KOPT-K1 (cell line): Measurements from ENCODE around the gene SETD3.

Experiments used
- H3K27ac ChIP-seq: fragments of 200-600 bp; sonication (generic); 2 replicates; pipeline ENCODE4 v1.5.1; 2016; ENCODE audit warnings: antibody characterized with exemption, mild to moderate bottlenecking, low read depth, low read length; ENCODE audit not compliant: poor library complexity, severe bottlenecking
- H3K36me3 ChIP-seq: fragments of 200-600 bp; sonication (generic); 2 replicates; pipeline ENCODE4 v1.5.1; 2017; ENCODE audit warnings: antibody characterized with exemption, mild to moderate bottlenecking, low read length, moderate library complexity; ENCODE audit not compliant: insufficient read depth
- H3K9me3 ChIP-seq: fragments of 200-600 bp; sonication (generic); 2 replicates; pipeline ENCODE4 v1.5.1; 2017; ENCODE audit warnings: antibody characterized with exemption, low read length, mild to moderate bottlenecking; ENCODE audit not compliant: insufficient read depth, poor library complexity, severe bottlenecking

Gene SETD3

GRCh38 chr14:99479160-99479905, 1.3 kb downstream of the SETD3 start:
- Histone ChIP-seq H3K9me3 (no peaks in the 10 kb centered on the region), H3K27ac (peak overlapping the region; percentile 68), H3K36me3 (no peaks in the 10 kb centered on the region)

DNA sequence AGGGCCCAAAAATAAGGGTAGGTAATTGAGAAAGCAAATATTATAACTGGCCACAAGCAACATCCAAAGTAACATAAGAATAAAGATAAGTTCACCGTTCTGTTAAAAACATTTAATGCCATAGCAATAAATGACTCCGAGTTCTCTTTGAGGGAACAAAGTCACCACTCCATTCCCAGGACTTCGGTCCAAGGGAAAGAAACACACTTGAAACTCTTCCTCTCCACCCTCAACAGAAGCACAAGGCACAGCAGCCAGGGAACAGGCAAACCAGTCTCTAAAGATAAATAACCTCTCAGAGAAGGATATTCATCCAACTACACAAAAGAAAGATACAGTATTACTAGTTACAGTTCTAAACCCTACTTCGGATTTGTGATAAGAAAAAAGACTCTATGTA, 2.5 kb downstream of the SETD3 start:
- Histone ChIP-seq H3K36me3 (no peaks in the 10 kb centered on the region), H3K27ac (no peak overlapping the region), H3K9me3 (no peaks in the 10 kb centered on the region)

DNA sequence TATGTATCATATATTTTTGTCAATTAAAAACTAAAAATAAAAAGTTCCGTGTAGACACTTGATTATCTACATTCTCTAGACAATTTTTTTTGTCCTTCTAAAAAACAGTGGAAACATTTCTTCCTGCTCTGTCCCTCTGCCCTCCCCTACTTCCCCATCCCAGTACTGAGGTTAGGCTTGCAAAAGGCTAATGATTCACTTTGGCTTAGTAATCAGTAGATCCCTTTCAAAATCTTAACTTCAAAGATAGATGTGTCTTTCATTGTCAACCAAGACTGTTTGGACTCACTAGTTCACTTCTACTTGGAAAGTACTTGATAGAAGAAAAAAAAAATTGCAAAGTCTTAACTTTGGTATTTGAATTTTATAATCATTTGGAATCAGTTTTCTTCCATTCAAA, 3.8 kb downstream of the SETD3 start:
- Histone ChIP-seq H3K36me3 (no peaks in the 10 kb centered on the region), H3K27ac (no peak overlapping the region), H3K9me3 (no peaks in the 10 kb centered on the region)

DNA sequence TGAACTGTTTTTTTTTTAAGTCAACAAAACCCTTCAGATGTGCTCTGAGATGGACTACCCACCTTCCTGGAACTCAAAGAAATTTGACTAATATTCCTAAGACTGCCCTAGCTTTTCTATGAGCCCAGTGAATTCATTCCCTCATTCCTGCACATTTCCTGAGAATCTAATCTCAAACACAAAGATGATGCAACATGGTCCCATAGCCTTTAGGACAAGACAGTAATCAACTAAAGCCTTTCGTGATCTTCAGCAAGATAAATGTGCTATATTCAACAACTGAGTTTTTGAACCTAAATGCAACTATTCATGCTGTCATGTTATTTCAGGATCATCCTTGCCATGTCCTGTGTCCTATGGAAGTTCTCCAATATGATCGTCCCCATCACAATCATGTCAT, 5.0 kb downstream of the SETD3 start:
- Histone ChIP-seq H3K27ac (no peak overlapping the region), H3K9me3 (no peaks in the 10 kb centered on the region), H3K36me3 (no peaks in the 10 kb centered on the region)

- Histone ChIP-seq H3K36me3 (no peaks in the 10 kb centered on the region), H3K27ac (no peak overlapping the region), H3K9me3 (no peaks in the 10 kb centered on the region)
These were observed 5.5 kb downstream of the SETD3 start for GRCh38 chr14:99475179-99475578.

- Histone ChIP-seq H3K36me3 (no peaks in the 10 kb centered on the region), H3K9me3 (no peaks in the 10 kb centered on the region), H3K27ac (no peak overlapping the region)
These were observed 7.2 kb downstream of the SETD3 start for GRCh38 chr14:99473458-99473857.

DNA sequence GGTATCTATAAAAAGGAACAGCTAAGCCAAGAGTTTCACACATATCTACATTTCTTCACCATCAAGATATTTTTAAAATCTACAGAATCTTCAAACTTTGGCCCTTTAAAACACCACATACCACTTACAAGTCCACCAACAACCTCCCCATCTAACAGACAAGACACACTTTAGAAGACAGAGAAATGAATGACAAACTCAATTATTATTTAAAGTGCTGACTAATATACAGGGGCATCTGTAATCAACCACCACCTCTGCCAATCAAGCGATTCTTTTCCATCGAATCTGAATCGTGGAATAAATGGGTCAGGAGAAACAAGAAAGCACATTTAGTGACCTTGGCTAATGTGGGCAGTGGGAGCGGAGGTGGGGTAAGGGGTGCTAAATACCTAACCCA, 7.7 kb downstream of the SETD3 start:
- no peak overlapping the region for H3K27ac ChIP-seq
- H3K36me3 ChIP-seq: no peaks in the 10 kb centered on the region
- H3K9me3 ChIP-seq: no peaks in the 10 kb centered on the region

DNA sequence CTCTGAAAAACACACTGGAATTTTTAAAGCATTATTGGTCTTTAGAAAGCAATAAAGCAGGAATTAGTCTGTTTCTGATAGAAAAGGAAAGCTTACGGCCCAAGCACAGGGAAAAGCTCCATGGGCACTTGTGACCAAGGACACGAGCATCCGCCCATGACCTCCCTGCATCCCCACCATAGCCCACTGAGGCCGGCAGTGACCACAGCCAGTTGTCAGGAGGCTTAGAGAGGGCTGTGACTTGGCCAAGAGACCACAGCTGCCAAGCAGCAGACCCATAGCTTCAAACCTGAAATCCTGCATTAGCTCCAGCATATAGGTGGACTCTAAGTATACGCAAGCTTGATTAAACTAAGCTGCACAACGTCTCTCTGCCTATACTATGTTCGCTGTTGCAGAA, 8.9 kb downstream of the SETD3 start:
- no peaks in the 10 kb centered on the region for H3K36me3 ChIP-seq
- H3K27ac ChIP-seq: no peak overlapping the region
- no peaks in the 10 kb centered on the region for H3K9me3 ChIP-seq

DNA sequence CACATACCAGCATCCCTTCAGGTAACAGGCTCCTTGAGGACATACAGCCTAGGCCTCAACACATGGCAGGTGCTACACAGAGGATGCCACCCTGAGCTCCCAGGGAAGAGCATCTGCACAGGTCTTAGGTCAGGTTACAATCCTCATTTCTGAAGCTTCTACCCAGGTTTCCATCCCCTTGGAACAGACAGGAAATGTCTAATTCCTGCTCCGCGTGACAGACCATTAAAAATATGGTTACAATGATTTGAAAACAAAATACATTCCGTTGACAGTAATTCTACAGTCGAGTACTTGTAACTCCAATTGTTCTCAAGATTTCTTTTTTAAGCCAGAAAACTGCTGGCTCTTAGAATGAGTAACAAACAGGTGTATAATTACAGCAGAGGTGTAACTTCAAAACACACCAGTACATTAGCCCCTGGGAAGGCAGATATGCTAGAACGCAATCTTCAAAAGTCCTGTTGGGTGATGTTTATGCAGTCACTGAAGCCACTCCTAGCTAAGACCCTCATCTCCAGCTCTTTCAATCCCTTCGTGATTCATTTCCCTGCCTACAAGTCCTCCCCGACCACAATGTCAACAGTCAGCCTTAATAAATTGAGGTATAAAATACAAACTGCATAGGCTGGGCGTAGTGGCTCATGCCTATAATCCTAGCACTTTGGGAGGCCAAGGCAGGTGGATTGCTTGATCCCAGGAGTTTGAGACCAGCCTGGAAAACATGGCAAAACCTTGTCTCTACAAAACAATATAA, 11.6 kb downstream of the SETD3 start:
- H3K27ac ChIP-seq: no peak overlapping the region
- H3K36me3 ChIP-seq: peaks cover 17% of the 10 kb centered on the region

DNA sequence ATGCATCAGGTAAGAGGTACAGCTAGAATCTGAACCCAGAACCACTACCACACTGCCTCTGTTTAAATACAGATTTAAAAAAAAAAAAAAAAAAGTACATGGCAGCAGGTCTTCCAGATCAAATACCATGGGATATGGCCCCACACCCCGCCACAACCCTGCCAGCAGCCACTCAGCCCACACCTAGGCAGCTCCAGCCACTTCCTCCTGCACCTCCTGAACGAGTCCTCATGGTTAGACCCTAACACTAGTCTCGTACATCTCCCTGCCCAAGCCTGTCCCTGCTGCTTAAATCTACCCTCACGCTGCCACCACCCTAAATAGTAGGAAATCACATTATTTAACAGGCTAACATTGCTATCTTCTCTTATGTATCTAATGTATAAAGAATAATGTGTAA, 12.6 kb downstream of the SETD3 start:
- Histone ChIP-seq H3K27ac (no peak overlapping the region), H3K36me3 (peaks cover 27% of the 10 kb centered on the region), H3K9me3 (no peaks in the 10 kb centered on the region)

More for the DNA sequence above, 11.6 kb downstream of the SETD3 start:
- no peaks in the 10 kb centered on the region for H3K9me3 ChIP-seq

- Histone ChIP-seq H3K9me3 (no peaks in the 10 kb centered on the region), H3K27ac (no peak overlapping the region), H3K36me3 (peaks cover 32% of the 10 kb centered on the region)
These were observed 13.2 kb downstream of the SETD3 start for GRCh38 chr14:99467336-99468078.

DNA sequence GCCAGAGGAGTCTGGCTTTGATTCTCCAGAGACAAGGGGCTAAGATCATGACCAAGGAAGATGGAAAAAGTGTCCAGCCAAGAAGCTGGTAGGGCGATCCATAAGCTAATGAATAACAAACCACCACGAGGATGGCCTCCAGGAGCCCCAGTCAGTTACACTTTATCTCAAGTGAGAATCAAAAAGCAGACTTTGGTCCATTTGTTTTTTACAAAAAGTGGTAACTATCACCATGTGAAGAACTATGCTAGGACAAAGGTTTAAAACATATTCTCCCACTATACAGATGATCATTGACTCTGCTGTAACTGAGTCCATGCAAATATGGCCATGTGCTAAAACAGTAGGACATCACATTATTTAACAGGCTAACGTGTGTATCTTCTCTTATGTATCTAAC, 13.9 kb downstream of the SETD3 start:
- Histone ChIP-seq H3K36me3 (peaks cover 40% of the 10 kb centered on the region), H3K9me3 (no peaks in the 10 kb centered on the region), H3K27ac (no peak overlapping the region)

- Histone ChIP-seq H3K27ac (no peak overlapping the region), H3K9me3 (no peaks in the 10 kb centered on the region), H3K36me3 (peaks cover 55% of the 10 kb centered on the region)
These were observed 15.4 kb downstream of the SETD3 start for GRCh38 chr14:99465288-99465687.

- H3K27ac ChIP-seq: no peak overlapping the region
- H3K9me3 ChIP-seq: no peaks in the 10 kb centered on the region
- peaks cover 66% of the 10 kb centered on the region for H3K36me3 ChIP-seq
These were observed 16.7 kb downstream of the SETD3 start for GRCh38 chr14:99463974-99464373.

DNA sequence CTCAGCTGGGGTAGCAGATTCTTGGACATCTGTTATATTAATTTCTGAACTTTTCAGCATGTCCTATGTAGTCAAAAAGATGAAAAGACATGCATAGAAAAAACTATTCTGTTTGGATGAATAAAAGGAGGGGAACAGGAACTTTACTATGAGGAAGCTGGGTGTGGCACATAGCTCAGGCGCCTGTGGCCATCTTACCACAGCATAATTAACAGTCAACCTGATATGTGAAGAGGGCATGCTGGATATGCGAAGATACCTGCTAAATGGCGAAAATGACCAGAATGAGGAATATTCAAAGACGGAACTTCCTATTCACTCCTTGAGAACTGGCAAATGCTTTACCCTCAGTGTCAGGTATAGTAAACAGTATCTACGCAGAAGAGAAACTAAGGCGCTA, 18.4 kb downstream of the SETD3 start:
- Histone ChIP-seq H3K27ac (no peak overlapping the region), H3K9me3 (no peaks in the 10 kb centered on the region), H3K36me3 (peaks cover 84% of the 10 kb centered on the region)
